HG02798 (cell line): ENCODE results near the gene CHML.

Source experiments
- ATAC-seq: cut with Tn5 transposase; IDR thresholded peaks from one replicate; pipeline ENCODE4 v1.9.1; 2021; ENCODE audit warnings: mild to moderate bottlenecking; ENCODE audit not compliant: unreplicated experiment, poor library complexity

The CHML gene

DNA sequence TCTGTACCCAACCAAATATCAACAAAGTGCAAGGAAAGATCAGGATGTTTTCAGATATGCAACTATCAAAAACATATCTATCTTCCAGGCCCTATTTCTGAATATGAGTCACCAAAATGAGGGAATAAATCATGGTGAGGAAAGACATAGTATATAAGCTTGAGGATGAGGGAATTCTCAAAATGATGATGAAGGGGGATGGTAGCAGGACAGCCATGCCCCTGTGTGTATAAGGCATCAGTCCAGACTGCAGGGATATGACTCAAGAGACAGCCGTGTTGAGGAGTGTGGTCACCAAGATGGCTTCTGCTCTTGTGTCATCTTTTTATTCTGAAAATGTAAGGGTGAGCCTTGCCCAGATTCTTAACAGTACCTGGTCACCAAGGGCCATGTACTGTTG, 7.5 kb upstream of the CHML start:
- no peak for ATAC-seq

DNA sequence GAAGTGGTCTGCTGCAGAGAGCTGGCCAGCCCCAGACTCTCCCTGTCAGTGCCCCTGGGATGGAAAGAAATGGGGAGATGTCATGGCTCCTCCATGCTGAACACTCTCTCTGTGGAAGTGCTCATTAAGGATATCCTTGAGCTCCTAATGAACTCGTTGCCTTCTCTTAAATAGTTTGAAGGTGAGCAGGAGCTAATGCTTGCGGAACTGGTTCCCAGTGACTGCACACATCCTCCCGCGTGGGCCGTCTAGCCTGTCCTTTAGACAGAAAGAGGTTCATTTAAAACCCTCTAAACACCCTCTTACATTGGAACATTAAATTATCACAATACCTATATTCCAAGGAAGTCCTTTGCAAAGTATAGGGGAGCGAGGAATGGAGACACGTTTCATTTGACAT, 6.0 kb upstream of the CHML start:
- no peak for ATAC-seq

- no peak for ATAC-seq
Measured at GRCh38 chr1:241645199-241645598, 5.0 kb upstream of the CHML start.

GRCh38 chr1:241644259-241644658, 4.1 kb upstream of the CHML start:
- ATAC-seq, result no peak

GRCh38 chr1:241642593-241642944, 2.4 kb upstream of the CHML start:
- ATAC-seq, result no peak

- ATAC-seq, result no peak
Measured at GRCh38 chr1:241641773-241642592, 1.8 kb upstream of the CHML start.

GRCh38 chr1:241640867-241641622, 876 bp upstream of the CHML start:
- ATAC-seq, result no peak

DNA sequence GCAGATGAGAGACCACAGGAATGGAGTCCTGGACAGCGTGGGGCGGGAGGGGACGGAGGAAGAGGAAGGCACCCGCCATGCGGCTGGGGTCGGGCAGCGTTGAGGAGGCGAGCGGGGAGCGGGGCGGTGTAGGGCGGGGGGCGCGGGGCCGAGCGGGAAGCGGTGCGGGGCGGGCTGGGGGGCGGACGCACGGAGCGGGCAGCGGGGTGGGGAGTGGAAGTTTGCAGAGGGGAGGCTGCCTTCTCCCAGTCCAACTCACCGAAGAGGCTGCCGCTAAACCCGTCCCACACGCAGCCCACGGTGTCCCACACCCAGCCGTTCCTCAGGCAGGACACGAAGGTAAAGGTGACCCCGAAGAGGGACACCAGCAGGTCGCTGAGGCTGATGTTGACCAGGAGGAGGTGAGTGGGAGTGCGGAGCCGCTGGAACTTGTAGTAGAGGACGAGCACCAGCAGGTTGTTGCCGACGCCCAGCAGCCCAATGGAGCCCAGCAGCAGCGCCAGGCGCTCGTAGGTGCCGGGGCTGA, 483 bp downstream of the CHML start:
- peak; percentile 55 for ATAC-seq

DNA sequence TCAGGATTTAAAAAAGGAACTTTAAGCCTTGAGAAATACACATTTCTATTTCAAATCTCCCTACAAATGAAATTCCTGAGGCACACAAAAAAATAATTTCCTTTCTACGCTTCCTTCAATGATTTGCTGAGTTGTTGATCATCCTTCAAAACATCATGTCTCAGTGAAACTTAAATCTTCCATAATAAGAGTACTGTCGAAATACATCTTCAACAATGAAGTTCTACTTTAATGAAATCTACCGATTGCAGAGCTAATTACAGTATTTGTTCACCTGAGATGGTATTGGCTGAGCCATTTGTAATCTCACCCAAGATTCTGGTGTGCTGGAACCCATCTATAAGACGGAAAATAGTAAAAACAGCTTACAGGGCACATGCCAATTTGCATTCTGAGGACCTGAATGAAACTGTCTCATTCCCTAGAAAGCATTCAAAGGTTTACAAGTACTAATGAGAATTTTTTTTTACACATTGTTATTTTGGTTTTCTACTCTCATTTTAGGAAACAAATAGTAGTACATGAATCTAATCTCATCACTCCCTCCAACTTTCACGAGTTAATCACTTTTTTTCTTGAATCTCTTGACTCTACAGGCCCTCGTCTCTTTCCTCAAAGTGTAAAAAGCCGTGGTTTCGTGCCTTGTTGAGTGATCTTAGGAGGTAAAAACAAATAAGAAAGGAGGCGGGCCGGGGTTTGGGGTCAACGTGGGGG, 1.1 kb downstream of the CHML start:
- no peak for ATAC-seq

GRCh38 chr1:241638099-241638682, 2.0 kb downstream of the CHML start:
- ATAC-seq, result no peak

- ATAC-seq, result no peak
Measured at GRCh38 chr1:241637604-241638003, 2.6 kb downstream of the CHML start.

DNA sequence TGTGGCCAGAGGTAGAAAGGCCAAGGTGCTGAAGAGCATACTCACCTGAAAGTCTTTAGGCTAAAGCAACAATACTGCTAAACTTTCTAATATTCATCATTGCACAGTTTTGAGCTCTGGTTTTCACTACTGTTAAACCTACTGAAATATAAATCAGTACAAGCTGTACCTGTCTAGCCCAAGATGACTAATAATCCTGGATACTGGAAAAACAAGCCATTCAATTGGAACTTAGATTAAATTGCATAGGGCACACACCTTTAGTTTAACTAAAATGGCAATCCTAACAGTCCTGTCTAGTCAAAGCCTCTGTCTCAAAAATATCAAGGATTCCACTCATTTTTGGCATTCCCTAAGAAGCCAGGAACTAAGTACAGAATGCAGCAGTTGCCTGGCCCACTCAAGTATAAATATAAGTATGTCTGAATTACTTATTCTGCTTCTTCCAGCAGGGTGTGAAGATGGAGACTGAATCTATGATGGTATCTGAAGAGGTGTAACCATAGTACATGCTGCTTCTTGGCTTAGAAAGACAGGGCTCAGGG, 3.1 kb downstream of the CHML start:
- ATAC-seq, result no peak

GRCh38 chr1:241636291-241636690, 3.9 kb downstream of the CHML start:
- ATAC-seq, result no peak

- ATAC-seq, result no peak
Measured at GRCh38 chr1:241635556-241636152, 4.5 kb downstream of the CHML start.

DNA sequence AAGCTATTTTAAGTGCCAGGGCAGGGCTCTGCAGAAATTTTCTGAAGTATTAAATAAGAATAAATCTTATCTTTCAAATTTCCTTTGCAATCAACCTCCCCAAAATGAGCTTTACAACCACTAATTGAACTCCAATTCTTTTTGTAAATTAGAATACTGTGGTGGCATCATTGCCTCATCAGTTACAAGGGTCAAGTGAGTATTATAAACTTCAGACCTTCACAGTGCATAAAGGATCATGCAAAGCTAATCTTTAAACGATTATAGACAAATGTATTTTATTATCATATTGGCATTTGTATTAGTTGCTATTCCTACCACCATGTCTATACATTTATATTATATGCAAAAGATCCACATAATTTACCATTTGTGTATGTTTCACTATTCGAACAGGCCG, 7.2 kb downstream of the CHML start:
- no peak for ATAC-seq

- no peak for ATAC-seq
Measured at GRCh38 chr1:241631674-241632073, 8.5 kb downstream of the CHML start.

DNA sequence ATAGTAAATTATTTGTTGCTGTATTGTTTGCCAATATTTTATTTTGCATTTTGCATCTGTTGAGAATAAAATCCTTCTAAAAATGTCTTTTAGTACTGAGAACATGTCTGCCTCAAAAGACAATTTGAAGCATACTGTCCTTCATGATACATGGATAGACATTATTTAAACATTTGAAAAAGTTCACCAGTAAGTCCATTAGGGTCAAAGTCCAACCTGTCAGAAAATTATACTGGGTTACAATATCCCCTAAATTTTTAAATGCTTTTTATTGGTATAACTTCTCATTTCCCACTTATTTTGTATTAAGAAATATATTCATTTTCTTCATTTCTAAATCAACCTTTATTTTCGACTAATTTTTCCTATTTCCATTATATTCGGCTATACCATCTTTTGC, 9.3 kb downstream of the CHML start:
- ATAC-seq, result no peak

DNA sequence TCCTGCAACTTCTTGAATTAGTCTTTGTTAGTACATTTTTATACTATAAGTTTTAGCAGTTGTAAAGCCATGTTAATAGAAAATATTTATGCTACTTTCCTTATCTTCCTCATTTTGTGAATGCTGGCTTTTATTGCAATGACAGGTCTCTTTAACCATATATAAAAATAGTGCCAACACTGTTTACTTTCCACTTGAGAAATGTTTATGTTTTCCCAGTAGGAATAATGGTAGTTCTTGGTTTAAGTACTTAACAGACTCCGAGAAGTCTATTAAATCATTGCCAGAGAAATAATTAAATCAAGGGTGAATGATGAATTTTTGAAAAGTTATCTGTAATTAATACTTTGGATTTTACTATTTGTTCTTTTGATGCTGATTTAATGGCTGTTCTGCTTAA, 9.7 kb downstream of the CHML start:
- no peak for ATAC-seq

DNA sequence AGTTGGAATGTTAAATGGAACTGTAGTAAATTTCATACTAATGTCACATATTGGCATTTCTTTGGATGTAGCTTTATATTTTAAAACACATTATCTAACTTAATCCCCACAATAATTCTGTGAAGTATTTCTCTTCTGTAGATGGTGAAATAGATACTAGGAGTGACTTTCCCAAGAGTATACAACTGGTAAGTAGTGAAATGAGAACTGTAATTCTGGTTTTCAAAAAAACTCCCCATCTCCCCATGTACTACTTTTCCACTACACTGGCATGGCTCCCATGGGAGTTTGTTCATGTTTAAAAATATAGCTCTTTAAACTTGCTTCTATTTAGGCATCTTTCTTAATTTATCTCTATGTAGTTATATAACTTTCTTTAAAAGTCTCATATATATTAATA, 10.2 kb downstream of the CHML start:
- no peak for ATAC-seq
